Left ventricle myocardium inferior (tissue), 1 donor: ENCODE measurements around the gene PPFIBP1. TPM values are rescaled to one million over a fixed set of nuclear protein-coding genes. Genes with fewer than 3 reads are reported as not detected.

Source experiments
- DNase-seq: peaks from one replicate; pipeline ENCODE4 v3.0.0-alpha.2; 2020
- H3K27ac ChIP-seq: fragments of 200-600 bp; replicated peaks from 2 replicates; pipeline ENCODE4 v1.8.0; 2021
- H3K27me3 ChIP-seq: fragments of 200-600 bp; 2 replicates; pipeline ENCODE4 v1.8.0; 2021; ENCODE audit warnings: low read depth
- H3K36me3 ChIP-seq: fragments of 200-600 bp; 2 replicates; pipeline ENCODE4 v1.8.0; 2021
- H3K4me1 ChIP-seq: fragments of 200-600 bp; 2 replicates; pipeline ENCODE4 v1.8.0; 2021
- H3K4me3 ChIP-seq: fragments of 200-600 bp; 2 replicates; pipeline ENCODE4 v1.8.0; 2021; ENCODE audit warnings: mild to moderate bottlenecking, moderate library complexity
- H3K9me3 ChIP-seq: fragments of 200-600 bp; replicated peaks from 2 replicates; pipeline ENCODE4 v1.8.0; 2021
- intact Hi-C: fragments of 100-400 bp; cut with micrococcal nuclease; formaldehyde crosslinking; loops from one replicate; pipeline ENCODE4 v1.11.0; 2022
- total RNA-seq: library from RNA; stranded (reverse); fragmentation: NEBNext Ultra II Directional; extraction: Animal tissue kit (Norgen Biotek cat#: 25700); gene quantifications from one replicate; pipeline ENCODE4 v1.2.1, GENCODE V29; 2021
- TF ChIP-seq, protein P1 (sequence below): fragments of 200-600 bp; IDR thresholded peaks from 2 replicates; pipeline ENCODE4 v1.8.0; 2021; ENCODE audit warnings: antibody characterized with exemption, mild to moderate bottlenecking, borderline replicate concordance
- donor health status: DM: no; HTN: yes; CAD: no; lungs with severe emphysema.

Gene PPFIBP1
- total RNA-seq, 1 donor from 2014 or later: 258 TPM

DNA sequence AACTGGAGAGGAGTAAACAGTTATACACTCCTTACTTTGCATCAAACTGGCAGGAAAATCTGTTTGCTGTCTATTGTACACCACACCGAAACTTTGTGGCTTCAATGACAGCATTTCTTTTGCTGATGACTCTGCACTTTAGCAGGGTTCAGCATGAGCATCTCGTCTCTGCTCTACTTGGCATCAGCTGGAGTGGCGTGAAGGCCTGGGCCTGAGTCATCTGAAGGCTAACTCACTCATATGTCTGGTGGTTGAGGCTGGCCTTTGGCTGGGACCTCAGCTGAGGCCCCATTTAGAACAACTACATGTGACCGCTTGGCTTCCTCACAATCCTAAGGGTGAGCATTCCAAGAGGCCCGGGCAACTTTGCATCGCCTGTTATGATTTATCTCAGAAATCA, 143.5 kb downstream of the PPFIBP1 start:
- intact Hi-C loops: loop anchor here (10.0 kb wide), 1 partner anchor 343 kb away; no protein-coding TSS in a partner anchor
- peaks cover 13% of the 10 kb centered on the region for H3K4me1 ChIP-seq
- H3K36me3 ChIP-seq: peaks cover 95% of the 10 kb centered on the region
- DNase-seq: no peak
- peak overlapping the region; percentile 37 for H3K27ac ChIP-seq
- no peaks in the 10 kb centered on the region for H3K9me3 ChIP-seq
- H3K27me3 ChIP-seq: no peaks in the 10 kb centered on the region
- TF ChIP-seq, protein P1, sequence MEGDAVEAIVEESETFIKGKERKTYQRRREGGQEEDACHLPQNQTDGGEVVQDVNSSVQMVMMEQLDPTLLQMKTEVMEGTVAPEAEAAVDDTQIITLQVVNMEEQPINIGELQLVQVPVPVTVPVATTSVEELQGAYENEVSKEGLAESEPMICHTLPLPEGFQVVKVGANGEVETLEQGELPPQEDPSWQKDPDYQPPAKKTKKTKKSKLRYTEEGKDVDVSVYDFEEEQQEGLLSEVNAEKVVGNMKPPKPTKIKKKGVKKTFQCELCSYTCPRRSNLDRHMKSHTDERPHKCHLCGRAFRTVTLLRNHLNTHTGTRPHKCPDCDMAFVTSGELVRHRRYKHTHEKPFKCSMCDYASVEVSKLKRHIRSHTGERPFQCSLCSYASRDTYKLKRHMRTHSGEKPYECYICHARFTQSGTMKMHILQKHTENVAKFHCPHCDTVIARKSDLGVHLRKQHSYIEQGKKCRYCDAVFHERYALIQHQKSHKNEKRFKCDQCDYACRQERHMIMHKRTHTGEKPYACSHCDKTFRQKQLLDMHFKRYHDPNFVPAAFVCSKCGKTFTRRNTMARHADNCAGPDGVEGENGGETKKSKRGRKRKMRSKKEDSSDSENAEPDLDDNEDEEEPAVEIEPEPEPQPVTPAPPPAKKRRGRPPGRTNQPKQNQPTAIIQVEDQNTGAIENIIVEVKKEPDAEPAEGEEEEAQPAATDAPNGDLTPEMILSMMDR: no peak
- H3K4me3 ChIP-seq: no peak overlapping the region

DNA sequence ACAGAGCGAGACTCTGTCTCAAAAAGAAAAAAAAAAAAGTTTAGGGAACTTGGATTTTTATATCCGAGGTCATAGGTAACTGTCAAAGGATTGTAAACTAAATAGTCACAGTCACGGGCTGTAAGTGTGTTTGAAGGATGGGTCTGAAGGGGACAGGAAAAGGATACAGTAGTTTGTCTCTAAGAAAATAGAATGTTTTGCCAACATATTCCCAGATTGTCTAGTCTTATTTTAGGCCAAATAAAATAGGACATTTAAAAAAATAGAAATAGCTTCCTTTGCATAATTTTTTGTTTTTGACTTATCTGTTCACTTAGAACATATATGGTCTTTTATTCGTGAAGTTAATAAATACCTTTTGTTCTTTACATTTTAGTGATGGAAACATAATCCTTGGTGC, 148.0 kb downstream of the PPFIBP1 start:
- TF ChIP-seq, protein P1: no peak
- H3K27ac ChIP-seq: peak overlapping the region; percentile 74
- H3K4me1 ChIP-seq: peaks cover 38% of the 10 kb centered on the region
- H3K9me3 ChIP-seq: no peaks in the 10 kb centered on the region
- H3K4me3 ChIP-seq: no peak overlapping the region
- H3K27me3 ChIP-seq: no peaks in the 10 kb centered on the region
- intact Hi-C loops: no loop called here
- DNase-seq: no peak
- peaks cover 67% of the 10 kb centered on the region for H3K36me3 ChIP-seq

DNA sequence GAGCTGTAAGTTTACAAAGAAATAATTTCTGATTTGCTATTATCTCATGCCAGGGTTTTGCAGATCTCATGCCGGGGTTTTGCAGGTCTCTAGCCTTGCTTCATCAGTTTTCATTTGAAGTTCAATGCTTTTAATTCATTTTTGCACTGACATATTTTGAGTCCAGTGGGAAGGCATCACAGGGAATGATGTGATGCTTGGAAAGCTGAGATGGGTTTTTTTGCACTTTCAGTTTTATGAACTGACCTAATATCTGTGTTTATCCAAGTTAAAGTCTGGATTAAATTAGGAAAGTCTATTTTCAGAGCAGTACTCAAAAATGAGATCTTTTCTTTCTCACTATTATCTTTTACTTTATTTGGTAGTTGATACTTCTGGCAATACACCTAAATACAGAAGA, 148.6 kb downstream of the PPFIBP1 start:
- intact Hi-C loops: no loop called here
- Histone ChIP-seq H3K36me3 (peaks cover 67% of the 10 kb centered on the region), H3K27ac (peak overlapping the region; percentile 74)

DNA sequence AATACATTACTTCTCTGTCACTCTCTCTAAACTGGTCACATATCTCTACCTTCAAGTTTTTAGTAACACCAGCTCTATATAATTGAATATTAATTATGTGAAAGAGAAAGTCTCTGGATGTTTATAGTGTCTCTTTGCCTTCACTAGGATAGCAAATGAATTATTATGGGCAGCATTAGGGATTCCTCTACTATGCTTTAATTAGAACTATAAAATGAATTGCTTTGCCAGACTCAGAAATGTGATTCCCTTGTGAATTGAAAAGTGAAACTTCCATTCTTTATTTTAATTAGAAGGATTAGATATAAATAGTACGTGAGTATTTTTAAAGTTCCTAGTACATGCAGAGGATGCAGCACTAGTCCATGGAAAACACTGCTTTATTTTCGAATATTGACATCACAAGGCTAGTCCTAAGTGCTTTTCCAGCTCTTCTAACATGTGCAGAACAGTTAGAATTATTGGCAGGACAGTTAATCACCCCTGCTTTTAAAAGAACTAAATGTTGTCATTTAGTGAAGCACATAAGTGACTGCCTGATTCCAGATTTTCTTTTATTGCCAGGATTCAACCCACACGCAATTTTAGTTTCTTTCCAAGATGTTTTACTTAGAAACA, 149.2 kb downstream of the PPFIBP1 start:
- H3K9me3 ChIP-seq: no peaks in the 10 kb centered on the region
- TF ChIP-seq, protein P1: no peak
- peak overlapping the region; percentile 74 for H3K27ac ChIP-seq
- intact Hi-C loops: no loop called here
- peaks cover 67% of the 10 kb centered on the region for H3K36me3 ChIP-seq
- H3K27me3 ChIP-seq: no peaks in the 10 kb centered on the region
- peak overlapping the region; percentile 20 for H3K4me3 ChIP-seq
- H3K4me1 ChIP-seq: peaks cover 38% of the 10 kb centered on the region
- no peak for DNase-seq

More for the DNA sequence above, 148.6 kb downstream of the PPFIBP1 start:
- TF ChIP-seq, protein P1: no peak
- no peaks in the 10 kb centered on the region for H3K9me3 ChIP-seq
- H3K4me3 ChIP-seq: peak overlapping the region; percentile 20
- H3K27me3 ChIP-seq: no peaks in the 10 kb centered on the region
- DNase-seq: no peak
- peaks cover 38% of the 10 kb centered on the region for H3K4me1 ChIP-seq

DNA sequence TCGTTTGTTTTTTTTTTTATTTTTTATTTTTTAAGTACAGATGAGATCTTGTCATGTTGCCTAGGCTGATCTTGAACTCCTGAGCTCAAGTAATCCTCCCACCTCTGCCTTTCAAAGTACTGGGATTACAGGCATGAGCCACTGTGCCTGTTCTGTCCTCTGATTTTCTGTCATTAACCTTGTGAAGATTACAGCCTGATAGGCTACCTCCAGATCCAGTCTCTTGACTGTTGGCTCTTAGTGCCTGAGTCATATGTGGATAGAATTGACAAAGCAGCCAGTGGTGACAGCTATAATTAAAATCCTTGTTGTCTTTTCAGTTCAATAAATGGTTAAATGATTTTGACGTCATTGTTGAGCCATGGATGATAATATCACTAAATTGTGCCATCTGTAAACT, 151.0 kb downstream of the PPFIBP1 start:
- intact Hi-C loops: no loop called here
- Histone ChIP-seq H3K4me1 (peaks cover 38% of the 10 kb centered on the region), H3K4me3 (no peak overlapping the region), H3K9me3 (no peaks in the 10 kb centered on the region), H3K27me3 (no peaks in the 10 kb centered on the region), H3K27ac (peak overlapping the region; percentile 74), H3K36me3 (peaks cover 66% of the 10 kb centered on the region)
- TF ChIP-seq, protein P1: no peak
- no peak for DNase-seq
